Measurements from ENCODE around the gene CPB2.

DNA sequence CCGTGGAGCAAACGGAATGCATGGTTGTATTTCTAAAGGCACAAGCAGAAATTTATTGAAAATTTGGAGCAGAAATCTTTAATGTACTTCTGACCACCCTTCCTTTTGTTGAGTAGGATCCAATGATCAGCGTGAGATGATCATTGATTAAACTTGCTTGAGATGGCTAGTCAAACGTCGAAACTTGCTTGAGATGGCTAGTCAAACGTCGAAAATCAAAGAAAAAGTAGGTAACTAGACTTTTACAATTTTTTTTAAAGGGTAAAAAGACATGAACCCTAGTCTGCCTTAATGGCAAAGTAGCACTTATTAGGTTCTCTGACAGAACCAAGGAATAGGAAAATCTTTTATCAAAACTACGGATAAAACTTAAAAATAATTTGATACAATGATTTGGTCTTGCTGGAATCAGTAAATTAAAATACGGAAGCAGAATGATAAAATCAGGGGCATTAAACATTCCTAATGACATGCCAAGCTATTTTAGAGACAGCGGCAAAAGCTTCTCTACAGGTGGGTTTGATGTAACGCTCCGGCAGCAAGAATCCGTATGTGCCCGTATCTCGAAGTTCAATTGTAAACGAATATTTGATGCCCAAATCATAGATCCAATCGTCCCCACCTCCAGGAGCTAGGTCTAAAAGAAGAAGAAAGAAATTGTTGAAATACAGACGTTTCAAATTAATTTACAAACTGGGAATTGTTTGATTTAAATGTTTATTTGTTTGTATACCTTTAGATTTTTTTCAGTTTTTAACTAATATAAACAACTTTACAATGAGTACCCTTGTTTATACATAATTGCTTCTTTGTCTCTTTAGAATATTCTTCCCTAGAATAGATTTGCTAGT, 51.4 kb downstream of the CPB2 start:
- TF ChIP-seq, protein P1, sequence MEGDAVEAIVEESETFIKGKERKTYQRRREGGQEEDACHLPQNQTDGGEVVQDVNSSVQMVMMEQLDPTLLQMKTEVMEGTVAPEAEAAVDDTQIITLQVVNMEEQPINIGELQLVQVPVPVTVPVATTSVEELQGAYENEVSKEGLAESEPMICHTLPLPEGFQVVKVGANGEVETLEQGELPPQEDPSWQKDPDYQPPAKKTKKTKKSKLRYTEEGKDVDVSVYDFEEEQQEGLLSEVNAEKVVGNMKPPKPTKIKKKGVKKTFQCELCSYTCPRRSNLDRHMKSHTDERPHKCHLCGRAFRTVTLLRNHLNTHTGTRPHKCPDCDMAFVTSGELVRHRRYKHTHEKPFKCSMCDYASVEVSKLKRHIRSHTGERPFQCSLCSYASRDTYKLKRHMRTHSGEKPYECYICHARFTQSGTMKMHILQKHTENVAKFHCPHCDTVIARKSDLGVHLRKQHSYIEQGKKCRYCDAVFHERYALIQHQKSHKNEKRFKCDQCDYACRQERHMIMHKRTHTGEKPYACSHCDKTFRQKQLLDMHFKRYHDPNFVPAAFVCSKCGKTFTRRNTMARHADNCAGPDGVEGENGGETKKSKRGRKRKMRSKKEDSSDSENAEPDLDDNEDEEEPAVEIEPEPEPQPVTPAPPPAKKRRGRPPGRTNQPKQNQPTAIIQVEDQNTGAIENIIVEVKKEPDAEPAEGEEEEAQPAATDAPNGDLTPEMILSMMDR (IDR thresholded peaks at IDR 0.05; ENCODE audit: low read length) = no peak
- no peak for TF ChIP-seq EZH2 (IDR thresholded peaks at IDR 0.05; ENCODE audit: borderline replicate concordance, low read length)

Measured in OCI-LY1 (cell line).